Measurements from ENCODE around the gene NECAP2.

- TF ChIP-seq POLR2A (IDR thresholded peaks at IDR 0.05; ENCODE audit: low read depth, low read length) (no peak), POLR2AphosphoS5 (IDR thresholded peaks at IDR 0.05; ENCODE audit: insufficient read depth, low read depth, low read length) (no peak), EZH2 (IDR thresholded peaks at IDR 0.05; ENCODE audit: borderline replicate concordance, low read depth, low read length, severe bottlenecking) (no peak), CTCF (IDR thresholded peaks at IDR 0.05; ENCODE audit: extremely low read depth in 1 of 2, insufficient read depth in 1 of 2, low read depth in 1 of 2, low read length in 2 of 2) (no peak), MAX (IDR thresholded peaks at IDR 0.05; ENCODE audit: insufficient read depth, insufficient read length) (no peak)
Observed at GRCh38 chr1:16418823-16419425, 21.6 kb upstream of the NECAP2 start.
